NT2/D1 (cell line): Measurements from ENCODE around the gene INPP4A.

Experiments
- SUZ12 ChIP-seq: IDR thresholded peaks from 2 replicates; pipeline ENCODE4 v1.6.1; 2011; ENCODE audit not compliant: insufficient read length, insufficient read depth; ENCODE audit errors: extremely low read depth
- YY1 ChIP-seq: IDR thresholded peaks from 2 replicates; pipeline ENCODE4 v1.6.1; 2011; ENCODE audit not compliant: insufficient read length, insufficient read depth
- ZNF274 ChIP-seq: IDR thresholded peaks from 2 replicates; pipeline ENCODE4 v1.6.1; 2011; ENCODE audit warnings: mild to moderate bottlenecking, low read depth, low read length

- TF ChIP-seq ZNF274, result no peak
- TF ChIP-seq YY1, result no peak
- TF ChIP-seq SUZ12, result no peak
Measured at GRCh38 chr2:98558852-98559530, 114.3 kb downstream of the INPP4A start.
